8988T (cell line): ENCODE measurements around the gene RWDD3.

Experiments
- DNase-seq: peaks from one replicate; pipeline ENCODE4 v3.0.0; 2011

Gene RWDD3

GRCh38 chr1:95230768-95231191 lies 3.2 kb upstream of the RWDD3 start:
- DNase-seq = no peak

DNA sequence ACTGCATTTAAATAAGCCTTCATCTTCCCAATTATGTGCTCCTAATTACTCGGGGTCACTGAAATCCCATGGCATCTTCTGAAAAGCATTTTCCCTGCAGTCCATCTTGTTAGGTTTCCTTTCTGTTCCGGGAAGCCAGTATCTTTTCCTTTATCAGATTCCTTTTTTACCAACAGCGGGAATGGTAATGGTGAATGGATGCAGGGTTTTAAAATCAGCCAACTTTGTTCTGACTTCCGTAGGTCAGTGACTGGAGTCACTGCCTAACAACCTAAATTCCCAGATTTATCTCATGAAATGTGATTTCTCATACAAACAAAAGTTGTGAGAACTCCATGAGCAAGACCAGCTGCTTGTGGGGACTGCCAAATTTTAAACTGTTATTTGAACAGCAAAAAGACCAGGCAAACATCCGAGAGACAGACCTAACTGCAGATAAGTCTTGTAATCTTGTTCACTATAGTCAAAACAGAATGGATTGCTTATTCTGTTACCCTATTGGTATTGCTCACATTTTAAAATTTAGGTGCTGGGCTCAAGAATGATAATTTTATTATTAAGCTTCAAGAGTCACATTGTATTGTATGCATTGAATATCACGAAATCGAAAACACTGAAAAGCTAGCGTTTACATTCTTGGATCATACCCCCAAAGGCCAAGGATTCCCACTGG lies 1.2 kb upstream of the RWDD3 start:
- DNase-seq = no peak

DNA sequence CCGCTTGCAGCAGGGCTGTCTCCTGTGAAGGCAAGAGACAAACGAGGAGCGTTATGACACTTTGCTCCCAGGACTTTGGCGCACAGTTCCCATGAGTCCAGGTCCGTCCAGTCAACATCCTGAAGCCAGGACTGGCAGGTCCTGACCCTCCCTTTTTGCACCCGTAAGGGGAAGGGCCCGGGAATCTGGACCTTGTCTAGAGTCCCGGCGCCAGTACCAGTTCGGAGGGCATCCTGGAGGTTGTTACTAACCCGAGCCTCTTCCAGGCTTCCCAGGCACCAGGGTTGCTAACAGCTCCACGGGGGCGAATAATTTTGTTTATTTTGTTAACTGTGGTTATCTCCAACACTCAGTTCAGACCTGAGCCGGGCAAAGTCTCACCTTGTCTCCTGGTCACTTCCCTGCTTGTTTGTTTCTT lies 682 bp upstream of the RWDD3 start:
- peak; percentile 14 for DNase-seq

- DNase-seq = no peak
Measured at GRCh38 chr1:95236784-95237575, 3.0 kb downstream of the RWDD3 start.

GRCh38 chr1:95237981-95238703 lies 4.1 kb downstream of the RWDD3 start:
- DNase-seq = no peak

GRCh38 chr1:95245029-95245428 lies 11.0 kb downstream of the RWDD3 start:
- no peak for DNase-seq

GRCh38 chr1:95246511-95246910 lies 12.5 kb downstream of the RWDD3 start:
- no peak for DNase-seq

- no peak for DNase-seq
Measured at GRCh38 chr1:95247607-95248006, 13.6 kb downstream of the RWDD3 start.

GRCh38 chr1:95249916-95250315 lies 15.9 kb downstream of the RWDD3 start:
- no peak for DNase-seq

DNA sequence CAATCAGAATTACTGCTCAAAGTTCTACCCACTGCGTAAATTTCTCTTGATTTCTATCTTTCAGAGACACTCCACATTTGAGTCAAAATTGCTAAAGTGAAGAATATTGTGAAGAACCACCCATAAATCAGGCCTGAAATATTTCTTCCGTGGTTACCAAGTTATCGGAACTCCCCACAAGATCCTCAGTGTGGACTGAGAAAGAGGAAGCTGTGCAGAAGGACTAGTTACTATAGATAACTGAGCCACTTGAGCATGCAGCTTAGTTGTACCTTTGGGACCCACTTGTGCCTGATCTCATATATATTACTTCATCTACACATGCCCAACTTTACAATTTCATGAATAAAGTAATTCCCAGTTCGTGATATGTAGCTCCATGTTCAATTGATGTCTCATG lies 18.4 kb downstream of the RWDD3 start:
- no peak for DNase-seq

GRCh38 chr1:95254959-95255358 lies 20.9 kb downstream of the RWDD3 start:
- DNase-seq = no peak

- DNase-seq = no peak
Measured at GRCh38 chr1:95255826-95256225, 21.8 kb downstream of the RWDD3 start.

DNA sequence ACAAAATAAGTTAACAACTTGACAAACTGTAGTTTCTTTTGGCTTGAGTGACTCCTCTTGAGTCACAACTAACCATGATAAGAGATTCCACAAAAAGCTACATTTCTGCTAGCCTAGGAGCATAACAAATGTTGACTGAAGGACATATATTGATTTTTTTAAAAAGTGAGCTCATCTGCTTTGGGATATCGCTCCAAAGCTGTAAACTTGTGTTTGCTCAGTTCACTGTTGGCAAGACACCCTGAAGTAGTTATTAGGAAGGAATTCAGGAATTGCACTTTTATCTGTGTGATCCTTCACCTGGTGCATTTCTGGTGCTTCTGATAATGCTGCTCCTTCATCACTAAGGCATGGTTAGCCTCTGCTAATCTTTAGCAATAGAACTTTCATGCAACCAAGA lies 23.7 kb downstream of the RWDD3 start:
- DNase-seq = no peak

DNA sequence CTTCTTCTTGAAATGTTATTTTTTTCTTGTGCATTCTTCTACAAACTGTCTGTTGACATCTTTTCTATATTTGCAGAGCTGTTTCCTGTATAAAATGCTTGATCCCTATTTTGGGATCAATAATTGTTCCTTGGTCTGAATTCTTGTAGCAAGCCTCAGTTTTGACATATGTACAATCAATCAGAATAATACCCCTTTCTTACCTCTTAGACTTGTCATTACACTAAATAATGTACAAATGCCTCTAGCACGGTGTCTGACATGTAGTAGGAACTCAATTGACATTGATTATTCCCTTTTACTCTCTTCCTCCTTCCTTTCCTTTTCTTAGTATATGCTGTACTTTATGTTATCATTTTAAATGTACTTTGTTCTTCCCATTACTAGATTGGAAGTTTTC lies 25.2 kb downstream of the RWDD3 start:
- DNase-seq = no peak

- DNase-seq = no peak
Measured at GRCh38 chr1:95262913-95263312, 28.9 kb downstream of the RWDD3 start.

DNA sequence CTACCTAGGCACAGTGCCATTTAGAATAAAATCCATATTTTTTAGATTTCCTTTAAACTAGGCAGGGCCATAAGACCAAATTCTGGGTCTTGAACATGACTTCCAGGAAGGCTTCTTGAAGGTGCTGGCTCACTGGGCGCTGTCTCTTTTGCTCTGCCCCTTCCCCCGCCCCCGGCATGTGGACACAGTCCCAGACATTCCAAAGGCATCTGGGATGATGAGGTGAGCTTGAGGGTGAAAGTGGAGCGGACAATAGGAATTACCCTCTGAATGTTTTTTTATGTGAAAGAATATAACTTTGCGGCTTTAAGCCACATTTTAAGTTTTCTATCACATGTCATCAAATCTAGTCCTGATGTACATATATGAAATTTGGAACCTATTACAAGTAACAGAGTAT lies 29.4 kb downstream of the RWDD3 start:
- DNase-seq = no peak

DNA sequence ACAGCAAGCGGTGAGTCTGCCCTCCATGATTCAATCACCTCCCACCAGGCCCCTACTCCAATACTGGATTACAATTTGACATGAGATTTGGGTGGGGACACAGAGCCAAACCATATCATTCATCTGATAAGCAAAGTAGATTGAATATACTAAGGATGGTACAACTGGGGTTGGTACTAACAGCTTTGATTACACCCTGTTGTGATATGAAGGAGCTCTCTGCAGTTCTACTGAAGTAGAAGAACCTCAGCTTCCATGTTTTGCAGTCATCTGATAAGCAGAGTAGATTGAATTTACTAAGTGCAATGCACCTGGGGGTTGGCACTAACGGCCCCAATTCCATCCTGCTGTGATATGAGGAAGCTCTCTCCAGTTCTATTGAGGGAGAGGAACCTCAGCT lies 31.1 kb downstream of the RWDD3 start:
- DNase-seq = no peak

- no peak for DNase-seq
Measured at GRCh38 chr1:95276429-95276828, 42.4 kb downstream of the RWDD3 start.

GRCh38 chr1:95278173-95279006 lies 44.4 kb downstream of the RWDD3 start:
- no peak for DNase-seq

- no peak for DNase-seq
Measured at GRCh38 chr1:95281781-95282517, 47.9 kb downstream of the RWDD3 start.

DNA sequence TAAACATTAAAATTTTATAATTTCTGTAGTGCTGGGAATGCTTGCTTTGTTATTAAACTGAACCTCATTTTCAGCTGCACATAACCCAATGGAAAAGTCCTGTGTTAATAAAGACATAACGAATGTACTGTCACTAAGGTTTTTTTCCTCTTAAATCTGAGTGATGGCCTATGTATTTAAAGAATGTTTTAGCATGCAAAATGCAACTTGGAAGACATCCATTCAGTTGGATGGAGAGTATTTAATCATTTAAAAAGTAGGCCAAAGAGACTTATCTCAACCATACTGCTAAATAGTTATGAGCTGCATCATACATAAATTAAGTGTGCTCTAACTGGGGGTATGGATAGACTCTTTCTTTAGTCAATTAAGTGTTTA lies 48.5 kb downstream of the RWDD3 start:
- no peak for DNase-seq

GRCh38 chr1:95284420-95284819 lies 50.4 kb downstream of the RWDD3 start:
- no peak for DNase-seq
